Occipital lobe (tissue), 2 donors: ENCODE data around the gene KIF26B. TPM values are rescaled to one million over a fixed set of nuclear protein-coding genes. Genes with fewer than 3 reads are reported as not detected.

Experiments used
- DNase-seq: peaks from one replicate; lab custom pipeline; 2025; lab: John Stamatoyannopoulos, UW
- total RNA-seq: library from RNA; depleted of rRNA; stranded (reverse); fragments of >200 nt; gene quantifications from one replicate; pipeline ENCODE4 v1.2.3, GENCODE V29; 2014

Gene KIF26B
- total RNA-seq, 1 donor from 2014 or later: 31.7 TPM

DNA sequence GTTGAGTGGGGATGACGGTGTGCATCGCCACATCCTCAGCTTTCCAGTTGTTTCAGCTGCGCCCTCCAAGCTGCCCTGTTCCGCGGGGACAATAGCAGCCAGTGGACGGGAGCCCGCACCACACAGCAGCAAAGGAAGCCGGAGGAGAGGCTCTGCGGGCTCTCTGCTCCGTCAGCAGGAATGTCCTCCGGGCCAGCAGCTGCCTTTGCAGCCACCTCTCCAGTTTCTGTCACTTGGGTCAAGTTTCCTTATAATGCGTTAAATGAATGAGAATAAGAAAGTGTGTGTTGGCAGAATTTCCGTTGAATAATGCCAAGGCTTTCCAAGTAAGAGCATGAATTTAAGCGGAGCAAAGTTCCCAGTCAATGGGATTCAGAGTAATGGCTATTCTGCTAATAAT, 263.3 kb downstream of the KIF26B start:
- no peak for DNase-seq

DNA sequence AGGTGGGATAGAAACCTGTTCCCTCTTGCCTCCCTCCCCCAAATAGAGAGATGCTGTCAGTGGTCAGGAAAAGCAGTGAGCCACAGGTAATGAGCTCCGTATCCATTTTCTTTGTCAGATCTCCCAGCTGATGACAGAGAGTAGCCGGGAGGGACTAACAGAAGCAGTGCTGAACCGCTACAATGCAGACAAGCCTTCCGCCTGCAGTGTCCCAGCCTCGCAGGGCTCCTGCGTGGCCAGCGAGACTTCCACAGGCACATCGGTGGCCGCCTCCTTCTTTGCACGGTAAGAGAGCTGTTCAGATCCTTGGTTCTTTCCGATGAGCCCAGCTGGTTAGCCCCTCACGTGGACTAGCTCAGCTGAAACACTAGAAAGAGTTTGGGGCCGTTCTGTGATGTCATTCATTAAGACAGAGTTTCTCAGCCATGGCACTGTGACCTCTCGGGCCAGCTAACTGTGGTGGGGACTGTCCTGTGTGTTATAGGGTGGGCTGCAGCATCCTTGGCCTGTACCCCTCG, 264.7 kb downstream of the KIF26B start:
- DNase-seq: no peak

DNA sequence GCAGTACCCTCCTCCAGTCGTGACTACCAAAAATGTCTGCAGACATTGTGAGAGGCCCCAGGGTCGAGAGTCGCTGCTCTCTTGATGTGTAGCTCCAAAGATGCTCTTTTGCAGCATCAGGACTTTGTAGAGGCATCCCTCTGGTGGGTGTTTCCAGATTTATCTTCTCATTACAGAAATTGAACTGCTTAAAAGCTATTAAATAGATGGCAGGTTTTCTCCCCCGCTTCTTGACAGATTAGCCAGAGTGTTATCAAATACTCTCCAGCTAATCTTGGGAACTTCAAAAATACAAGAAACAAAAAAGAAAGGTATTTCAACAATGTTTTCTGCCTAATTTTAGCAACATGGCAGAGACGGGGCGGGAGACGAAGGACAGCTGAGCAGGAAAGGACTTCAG, 265.2 kb downstream of the KIF26B start:
- no peak for DNase-seq

DNA sequence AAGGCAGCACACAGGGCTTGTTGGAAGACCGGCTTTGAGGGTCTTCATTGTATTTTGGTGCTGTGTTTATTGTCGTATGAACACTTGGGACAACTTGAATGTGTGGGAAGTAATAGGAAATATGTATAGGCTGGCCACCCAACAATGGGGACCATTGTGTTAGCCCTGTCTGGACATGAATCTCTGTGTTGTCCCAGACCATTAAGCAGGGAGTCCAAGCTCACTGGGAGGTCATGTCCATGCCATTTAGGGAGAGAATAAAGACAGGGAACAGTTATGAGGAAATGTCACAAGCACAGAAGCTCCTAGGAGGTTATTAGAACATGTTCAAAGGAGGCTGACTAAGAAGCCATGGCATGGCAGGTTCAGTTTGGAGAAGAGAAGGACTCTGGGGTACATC, 266.1 kb downstream of the KIF26B start:
- DNase-seq: no peak

DNA sequence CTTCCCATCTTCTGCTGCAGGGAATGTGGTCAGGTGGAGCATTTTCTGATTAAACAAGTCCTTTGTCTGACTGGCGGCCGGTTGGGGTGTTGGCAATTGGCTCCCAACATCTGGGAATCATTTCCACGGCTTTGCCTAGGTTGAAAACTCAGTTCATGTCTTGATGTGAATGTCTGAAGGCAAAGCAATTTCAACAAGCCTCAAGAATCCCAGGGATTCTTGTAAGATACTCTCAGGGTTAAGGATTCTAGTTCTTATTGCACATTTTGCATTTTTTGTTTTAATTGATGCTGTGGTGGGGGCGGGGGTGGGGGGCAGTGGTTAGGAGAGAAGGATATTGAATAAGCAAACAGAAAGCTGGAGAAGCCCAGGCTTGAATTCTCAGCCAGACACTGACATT, 273.9 kb downstream of the KIF26B start:
- no peak for DNase-seq

DNA sequence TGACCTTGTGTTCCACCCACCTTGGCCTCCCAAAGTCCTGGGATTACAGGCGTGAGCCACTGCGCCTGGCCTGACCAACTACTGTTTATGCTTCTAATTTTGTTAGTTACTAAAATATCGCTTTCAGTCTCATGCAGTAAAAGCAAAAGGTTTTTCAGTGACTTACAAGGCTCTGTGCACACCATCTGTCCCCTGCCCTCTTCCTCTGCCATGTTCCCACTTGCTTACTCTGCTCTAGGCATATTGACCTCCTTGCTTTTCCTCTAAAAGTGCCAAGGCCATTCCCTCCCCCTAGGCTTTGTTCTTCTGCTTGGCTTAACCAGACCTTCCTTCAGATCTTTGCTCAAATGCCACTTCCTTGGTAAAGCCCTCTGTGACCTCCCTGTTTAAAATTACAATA, 276.9 kb downstream of the KIF26B start:
- DNase-seq: no peak

DNA sequence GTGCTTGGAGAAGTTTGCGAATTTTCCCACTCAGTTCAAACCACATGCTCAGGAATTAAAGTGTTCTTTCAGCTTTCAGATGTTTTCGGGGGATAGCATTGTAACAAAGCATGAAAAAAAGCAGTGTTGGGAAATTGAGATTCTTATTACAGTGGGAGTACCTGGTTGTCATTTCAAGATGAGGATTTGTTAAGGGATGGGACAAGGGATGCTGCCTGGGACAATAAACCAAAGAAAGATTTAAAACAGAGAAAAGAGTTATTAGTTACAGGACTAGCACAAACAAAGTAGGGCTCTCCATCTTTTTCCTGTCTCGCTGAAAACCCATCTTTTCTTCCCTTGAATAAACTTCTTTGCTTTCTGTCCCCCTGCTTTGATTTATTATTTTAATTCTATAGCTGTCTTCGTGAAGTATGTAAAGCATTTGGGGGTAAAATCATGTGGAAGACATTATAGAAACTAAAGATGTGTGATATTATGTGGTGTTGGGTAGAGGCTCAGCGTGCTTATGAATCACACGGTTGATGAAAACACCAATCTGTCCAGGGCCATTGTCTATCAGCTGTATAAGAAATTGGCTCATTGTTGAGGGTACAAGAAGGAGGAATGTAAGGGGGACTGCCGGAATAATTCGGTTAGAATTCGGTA, 277.6 kb downstream of the KIF26B start:
- no peak for DNase-seq

DNA sequence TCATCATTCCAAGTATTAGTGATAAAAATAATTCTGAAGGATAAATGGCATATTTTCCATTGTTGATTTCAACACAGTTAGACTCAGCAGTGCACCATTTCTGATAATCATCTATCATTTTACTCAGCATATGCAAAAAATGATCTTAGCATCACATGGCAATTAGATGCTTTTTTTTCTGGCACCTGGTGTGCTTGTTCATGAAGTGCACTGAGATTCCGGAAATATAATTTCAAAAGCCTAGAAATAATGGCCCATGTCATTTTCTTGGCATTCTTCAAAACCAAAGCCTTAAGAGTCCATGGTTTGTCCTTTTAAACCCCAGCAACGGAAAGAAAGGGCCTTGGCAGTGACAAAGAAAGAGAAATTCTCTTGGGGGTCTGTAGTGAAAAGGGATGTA, 278.8 kb downstream of the KIF26B start:
- no peak for DNase-seq

DNA sequence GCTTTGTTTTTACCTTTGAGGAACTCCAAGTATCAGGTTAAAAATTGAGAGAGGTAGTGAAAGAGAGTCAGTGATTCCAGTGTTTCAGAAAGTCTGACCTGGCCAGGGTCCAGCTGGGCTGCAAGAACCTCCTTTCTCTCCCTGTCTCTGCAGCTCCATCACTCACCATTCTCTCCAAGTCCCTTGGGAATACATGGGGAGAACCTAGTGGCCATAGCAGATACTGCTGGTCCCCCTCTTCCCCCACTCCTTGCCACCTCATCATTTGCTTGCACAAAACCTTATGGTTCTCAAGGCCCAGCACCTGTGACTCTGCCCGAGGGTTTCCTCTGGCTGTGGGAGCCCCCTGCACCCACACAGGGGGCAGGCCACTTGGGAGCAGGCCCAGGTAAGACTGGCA, 279.5 kb downstream of the KIF26B start:
- no peak for DNase-seq

DNA sequence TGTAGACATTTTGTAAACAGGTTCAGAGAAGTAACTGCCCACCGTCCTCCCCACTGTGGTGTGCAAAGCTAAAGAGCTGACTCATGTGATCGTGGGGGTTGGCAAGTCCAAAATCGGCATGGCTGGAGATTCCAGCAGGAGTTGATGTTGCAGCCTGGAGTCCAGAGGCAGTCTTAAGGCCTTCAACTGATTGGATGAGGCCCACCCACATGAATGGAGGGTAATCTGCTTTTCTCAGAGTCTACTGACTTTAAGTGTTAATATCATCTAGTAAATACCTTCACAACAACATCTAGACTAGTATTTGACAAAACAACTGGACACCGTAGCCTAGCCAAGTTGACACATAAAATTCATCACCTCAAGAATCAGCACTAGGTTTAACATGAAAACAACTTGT, 281.6 kb downstream of the KIF26B start:
- DNase-seq: no peak

DNA sequence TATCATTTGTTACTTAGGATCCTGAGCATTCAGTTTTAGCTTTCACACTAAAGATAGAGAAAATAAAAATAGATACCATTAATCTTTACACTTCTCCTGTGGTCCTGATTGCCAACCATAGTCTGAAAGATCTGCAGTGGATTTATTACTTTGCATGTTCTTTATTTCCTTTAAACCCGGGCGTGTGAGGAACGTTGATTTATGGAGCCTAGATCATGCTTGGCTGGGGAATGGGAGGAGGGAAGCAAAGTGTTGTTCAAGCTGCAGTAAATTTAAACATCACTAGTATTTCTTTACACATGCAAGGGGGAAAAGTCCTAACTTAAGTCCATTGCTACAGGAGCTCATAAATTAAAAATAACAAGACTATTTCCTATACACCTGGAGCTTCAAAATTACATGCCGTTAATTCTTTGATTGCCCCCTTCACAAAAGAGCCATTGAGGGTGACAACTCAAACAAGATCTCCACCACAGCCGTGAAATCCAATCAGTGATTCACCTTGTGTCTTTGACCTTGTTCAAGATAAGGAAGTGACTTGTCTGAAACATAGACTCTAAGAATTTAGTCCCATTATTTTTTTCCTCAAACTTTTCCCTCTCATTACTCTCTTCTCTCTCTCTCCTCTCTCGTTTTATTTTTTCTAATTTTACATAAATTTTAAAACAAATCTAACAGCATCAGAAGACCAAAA, 282.7 kb downstream of the KIF26B start:
- DNase-seq: no peak

DNA sequence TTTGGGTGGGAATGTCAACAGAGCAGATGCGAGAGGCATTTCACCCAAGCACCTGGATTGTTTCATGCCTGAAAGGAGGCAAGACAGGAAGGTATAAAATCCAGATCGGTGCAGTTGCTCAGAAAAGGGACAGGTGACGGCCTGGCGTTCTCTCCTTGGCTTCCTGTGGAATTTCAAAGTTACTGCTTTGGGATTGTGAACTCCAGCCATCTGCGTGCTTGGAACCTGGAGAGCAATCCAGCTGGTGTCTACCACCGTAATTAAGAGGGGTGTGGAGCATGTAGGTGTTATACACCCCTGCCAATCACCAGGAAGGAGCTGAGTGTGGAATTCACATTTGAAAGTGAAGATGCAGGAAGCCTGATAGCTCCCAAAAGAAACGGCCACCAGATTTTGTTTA, 286.1 kb downstream of the KIF26B start:
- DNase-seq: no peak

DNA sequence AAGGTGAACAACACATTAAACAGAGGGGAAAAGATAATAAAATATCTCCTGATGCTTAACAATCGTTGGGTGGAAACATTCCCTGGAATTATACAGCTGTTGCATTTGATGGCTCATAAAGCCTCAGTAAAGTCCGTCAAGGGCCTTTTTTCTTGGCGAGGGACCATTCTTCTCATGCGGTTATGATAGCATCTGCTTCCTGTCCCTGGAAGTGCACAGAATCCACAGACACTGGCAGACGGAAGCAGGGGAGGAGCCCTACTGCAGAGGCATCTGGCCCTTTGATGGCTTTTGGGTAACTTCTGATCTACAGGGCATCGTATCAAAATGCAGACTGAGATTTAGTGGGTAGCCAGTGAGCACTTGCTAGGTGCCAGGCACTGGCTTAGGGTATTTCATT, 286.9 kb downstream of the KIF26B start:
- no peak for DNase-seq

DNA sequence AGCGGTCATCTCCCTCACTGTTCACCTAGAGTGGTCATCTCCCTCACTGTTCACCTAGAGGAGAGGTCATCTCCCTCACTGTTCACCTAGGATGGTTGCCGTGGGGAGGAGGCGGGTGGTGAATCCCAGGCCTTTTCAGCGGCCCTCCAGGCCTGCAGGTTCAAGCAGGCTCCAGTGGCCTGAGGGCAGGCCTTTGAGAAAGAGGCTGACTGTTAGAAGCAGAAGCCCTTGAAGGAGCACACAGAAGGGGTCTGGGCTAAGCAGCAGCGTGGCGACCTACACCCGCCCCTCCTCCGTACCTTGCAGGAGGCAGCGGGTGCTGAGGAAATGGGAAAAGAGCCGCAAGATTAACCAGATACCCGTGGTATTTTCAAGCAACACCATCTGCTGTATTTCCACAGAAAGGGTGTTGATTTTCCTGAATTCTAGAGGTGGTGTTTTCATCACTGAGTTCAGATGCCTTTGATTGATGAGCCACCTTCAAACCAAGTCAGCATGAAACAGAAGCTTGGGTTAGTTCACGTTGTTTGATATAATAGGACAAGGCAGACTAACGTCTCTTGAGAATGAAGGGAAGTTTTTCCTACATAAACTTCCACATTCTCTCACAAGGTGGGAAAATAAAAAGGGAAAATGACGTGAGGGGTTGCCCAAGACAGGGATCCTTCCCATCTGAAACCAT, 289.5 kb downstream of the KIF26B start:
- DNase-seq: no peak

DNA sequence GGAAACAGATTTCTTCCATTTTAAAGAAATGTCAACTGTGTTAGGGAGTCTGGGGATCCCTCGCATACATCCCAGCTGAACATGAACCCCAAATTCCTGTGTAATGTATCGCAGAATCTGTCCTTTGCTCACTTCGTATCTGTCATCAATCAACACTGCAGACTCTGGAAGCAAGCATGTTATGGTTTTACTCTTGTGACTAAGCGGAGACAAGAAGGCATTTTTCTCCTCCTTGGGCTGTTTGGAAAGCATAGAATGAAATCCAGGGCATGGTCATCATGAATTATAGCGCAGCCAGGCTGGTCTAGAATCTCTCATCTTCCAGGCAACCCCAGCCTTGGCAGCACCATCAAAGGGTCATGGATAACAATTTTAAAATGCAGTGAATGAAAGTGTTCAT, 290.2 kb downstream of the KIF26B start:
- no peak for DNase-seq

DNA sequence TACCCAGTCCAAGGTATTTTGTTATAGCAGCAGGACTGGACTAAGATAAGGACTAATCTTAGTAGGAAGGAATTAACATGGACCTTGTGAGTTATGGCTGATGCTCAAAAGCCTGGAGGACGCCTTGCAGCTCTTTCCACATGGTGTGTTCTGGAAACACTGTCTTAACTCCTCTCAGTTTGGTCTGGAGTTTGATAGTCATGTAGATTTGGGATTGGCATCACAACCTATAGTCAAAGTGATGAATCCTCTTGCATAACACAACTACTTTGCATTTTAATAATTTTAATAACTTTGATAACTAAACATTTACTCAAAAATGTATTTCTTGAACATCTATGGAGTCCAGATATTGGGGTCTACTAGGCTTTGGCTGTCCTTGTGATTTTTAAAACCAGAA, 293.7 kb downstream of the KIF26B start:
- no peak for DNase-seq

DNA sequence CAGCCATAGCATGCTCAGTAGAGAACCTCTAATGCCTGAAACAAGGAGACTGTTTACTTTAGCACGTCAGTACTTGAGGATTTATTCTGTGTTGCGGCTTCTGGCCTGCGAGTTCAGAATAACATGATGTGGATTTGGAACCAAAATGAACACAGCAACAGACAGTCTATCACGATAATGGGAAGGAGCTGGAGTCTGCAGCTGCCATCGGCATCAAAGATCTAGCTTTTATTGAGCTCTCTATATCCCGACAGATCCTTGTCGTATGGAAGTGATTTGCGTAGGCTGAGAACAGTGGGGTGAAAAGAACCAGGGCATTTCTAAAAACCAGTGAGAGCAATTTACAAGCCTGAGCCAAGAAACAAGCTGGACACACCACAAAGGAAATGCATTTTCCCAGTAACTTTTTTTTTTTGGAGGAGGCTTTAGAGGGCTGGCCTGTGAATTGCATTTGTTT, 294.2 kb downstream of the KIF26B start:
- DNase-seq: no peak

DNA sequence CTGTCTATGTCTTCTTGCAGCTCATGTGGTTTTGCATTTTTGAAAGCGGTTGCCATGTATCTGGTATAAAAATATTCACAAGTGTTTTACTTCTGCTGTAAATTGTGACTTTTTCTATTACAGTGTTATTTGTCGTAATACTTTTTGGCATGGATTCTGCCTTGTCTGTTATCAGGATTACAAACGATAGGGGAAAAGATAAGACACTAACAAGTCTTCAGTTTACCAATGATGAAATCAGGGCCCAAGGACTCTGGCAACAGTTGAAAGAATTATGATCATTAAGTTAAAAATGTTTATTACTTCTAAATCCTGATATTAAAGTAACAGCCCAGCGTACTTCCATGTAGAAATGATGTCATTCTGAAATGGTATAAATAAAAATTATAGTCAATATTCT, 298.8 kb downstream of the KIF26B start:
- no peak for DNase-seq

DNA sequence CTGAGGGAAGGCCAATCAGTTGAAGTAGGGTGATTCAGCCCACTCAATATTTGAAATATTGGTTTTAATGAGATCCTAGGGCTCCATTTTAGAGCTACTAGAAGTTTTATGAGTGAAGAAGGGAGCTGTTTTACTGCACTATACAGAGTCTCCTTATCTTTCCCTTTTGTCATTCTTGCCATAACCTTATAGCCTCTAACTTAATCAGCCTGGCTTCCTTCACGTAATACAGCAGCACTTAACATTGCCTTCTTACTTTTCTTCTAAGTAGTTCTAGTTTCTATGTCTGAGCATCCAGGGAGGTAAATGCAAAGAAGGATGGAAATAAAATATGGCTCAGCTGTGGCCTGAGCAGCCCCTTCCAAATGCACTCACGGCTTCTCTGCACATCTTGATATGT, 299.3 kb downstream of the KIF26B start:
- DNase-seq: no peak

DNA sequence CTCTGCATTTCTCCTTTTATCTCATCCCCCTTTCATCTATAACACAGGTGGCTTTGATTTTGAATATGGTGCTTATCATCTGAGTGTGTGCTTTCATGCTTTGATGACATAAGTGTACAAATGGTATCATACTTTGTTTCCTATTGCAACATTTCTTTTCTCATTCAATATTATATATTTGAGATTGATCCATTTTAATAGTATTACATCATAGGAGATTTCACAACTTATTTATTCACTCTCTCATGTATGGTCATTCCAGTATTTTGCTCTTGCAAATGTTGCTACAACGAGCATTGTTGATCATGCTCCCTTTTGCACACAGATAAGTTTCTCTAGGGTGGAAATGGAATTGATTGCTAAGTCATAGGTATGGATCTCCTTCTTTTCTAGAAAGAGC, 302.8 kb downstream of the KIF26B start:
- DNase-seq: no peak

DNA sequence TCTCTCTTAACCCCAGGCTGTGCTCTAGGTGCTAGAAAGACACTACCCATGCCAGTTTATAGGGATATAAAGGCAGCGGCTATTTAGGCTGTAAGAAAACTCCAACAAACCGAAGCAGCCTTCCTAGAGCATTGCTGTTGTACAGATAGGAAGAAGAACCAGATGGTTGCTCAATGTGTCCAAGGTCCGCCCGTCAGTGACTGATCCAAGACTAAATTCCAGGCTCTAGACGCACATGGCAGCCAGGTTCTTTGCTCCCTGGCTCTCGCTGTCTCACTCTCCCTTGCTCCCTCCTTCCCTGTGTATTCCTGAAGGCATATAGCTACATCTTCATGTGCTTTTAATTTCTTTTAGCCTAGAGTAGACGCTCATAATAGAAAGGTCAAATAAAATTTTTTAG, 303.4 kb downstream of the KIF26B start:
- DNase-seq: no peak

DNA sequence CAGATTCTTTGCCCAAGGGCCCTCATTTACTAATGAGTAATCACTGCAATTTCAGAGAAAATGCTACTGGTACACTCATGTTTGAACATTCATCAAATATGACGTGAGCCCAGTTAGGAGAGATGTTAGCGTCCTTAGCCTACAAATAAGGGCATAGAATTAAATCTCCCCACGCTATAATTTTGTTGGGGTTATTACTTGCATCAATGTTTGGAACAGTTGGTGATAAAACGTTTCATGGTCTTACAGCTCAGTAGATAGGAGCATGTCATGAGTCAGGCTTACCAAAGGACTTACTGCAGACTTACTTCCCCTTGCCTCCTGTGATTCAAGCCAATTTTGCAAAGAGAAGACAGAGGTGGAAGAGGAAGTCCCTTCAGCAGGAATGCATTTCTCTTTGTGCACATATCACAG, 304.0 kb downstream of the KIF26B start:
- DNase-seq: no peak

DNA sequence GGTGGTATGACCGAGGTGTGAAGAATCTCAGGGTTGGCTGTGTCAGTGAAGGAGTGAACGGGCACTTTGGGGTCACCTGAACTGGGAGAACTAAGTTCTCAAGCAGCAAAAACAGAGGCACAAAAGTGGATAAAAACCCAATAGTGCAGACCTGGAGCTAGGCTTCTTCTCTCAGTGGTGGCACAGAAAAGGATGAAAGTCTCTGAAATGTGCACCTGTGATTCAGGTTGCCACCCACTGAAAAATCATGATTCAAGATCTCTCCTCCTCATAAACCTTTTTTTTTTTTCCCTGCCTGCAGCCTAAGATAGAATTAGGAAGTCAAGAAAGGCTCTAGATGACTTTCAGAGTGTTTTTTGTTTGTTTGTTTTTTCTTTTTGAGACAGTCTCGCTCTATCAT, 304.8 kb downstream of the KIF26B start:
- no peak for DNase-seq
